ENCODE data around the gene YRDC. TPM values are rescaled to one million over a fixed set of nuclear protein-coding genes. Genes with fewer than 3 reads are reported as not detected.

YRDC gene
- total and polyA plus RNA-seq, 2 donors from 2014 or later: 9.0 to 11.0 TPM

- Histone ChIP-seq H3K9ac (ENCODE audit: low read length in 3 of 3) (no peak overlapping the region), H3K4me1 (ENCODE audit: control insufficient read depth in 2 of 3, insufficient read depth in 2 of 3, low read depth in 1 of 3, low read length in 3 of 3) (peaks cover 0 to 3% (median 0%) of the 10 kb centered on the region in 3 donors), H3K27me3 (ENCODE audit: control insufficient read depth, insufficient read depth, low read length) (no peaks in the 10 kb centered on the region), H3K27ac (ENCODE audit: low read depth in 2 of 2, low read length in 2 of 2) (no peak overlapping the region), H3K4me3 (ENCODE audit: low read length in 3 of 3) (no peak overlapping the region), H3K36me3 (ENCODE audit: control insufficient read depth in 2 of 3, insufficient read depth in 3 of 3, low read length in 3 of 3) (peaks cover 0 to 11% (median 3%) of the 10 kb centered on the region in 3 donors), H3K9me3 (ENCODE audit: control insufficient read depth in 2 of 3, insufficient read depth in 1 of 3, low read length in 3 of 3) (no peaks in the 10 kb centered on the region)
- DNase-seq (no peak), FAIRE-seq (no peak)
- intact Hi-C loops (cut with DNase I): no loop called here
- TF ChIP-seq, protein P1, sequence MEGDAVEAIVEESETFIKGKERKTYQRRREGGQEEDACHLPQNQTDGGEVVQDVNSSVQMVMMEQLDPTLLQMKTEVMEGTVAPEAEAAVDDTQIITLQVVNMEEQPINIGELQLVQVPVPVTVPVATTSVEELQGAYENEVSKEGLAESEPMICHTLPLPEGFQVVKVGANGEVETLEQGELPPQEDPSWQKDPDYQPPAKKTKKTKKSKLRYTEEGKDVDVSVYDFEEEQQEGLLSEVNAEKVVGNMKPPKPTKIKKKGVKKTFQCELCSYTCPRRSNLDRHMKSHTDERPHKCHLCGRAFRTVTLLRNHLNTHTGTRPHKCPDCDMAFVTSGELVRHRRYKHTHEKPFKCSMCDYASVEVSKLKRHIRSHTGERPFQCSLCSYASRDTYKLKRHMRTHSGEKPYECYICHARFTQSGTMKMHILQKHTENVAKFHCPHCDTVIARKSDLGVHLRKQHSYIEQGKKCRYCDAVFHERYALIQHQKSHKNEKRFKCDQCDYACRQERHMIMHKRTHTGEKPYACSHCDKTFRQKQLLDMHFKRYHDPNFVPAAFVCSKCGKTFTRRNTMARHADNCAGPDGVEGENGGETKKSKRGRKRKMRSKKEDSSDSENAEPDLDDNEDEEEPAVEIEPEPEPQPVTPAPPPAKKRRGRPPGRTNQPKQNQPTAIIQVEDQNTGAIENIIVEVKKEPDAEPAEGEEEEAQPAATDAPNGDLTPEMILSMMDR (IDR thresholded peaks at IDR 0.05; ENCODE audit: borderline replicate concordance, extremely low read depth, insufficient read depth): no peak
These were observed 42.4 kb upstream of the YRDC start for GRCh38 chr1:37850352-37850955.

GRCh38 chr1:37849480-37849879, 41.5 kb upstream of the YRDC start:
- TF ChIP-seq, protein P1 (IDR thresholded peaks at IDR 0.05; ENCODE audit: borderline replicate concordance, extremely low read depth, insufficient read depth): no peak
- Histone ChIP-seq H3K27ac (ENCODE audit: low read depth in 2 of 2, low read length in 2 of 2) (no peak overlapping the region), H3K9me3 (ENCODE audit: control insufficient read depth in 2 of 3, insufficient read depth in 1 of 3, low read length in 3 of 3) (no peaks in the 10 kb centered on the region), H3K9ac (ENCODE audit: low read length in 3 of 3) (no peak overlapping the region), H3K4me1 (ENCODE audit: control insufficient read depth in 2 of 3, insufficient read depth in 2 of 3, low read depth in 1 of 3, low read length in 3 of 3) (peaks cover 0 to 9% (median 5%) of the 10 kb centered on the region in 3 donors), H3K4me3 (ENCODE audit: low read length in 3 of 3) (no peak overlapping the region), H3K36me3 (ENCODE audit: control insufficient read depth in 2 of 3, insufficient read depth in 3 of 3, low read length in 3 of 3) (peaks cover 0 to 7% (median 3%) of the 10 kb centered on the region in 3 donors), H3K27me3 (ENCODE audit: control insufficient read depth, insufficient read depth, low read length) (no peaks in the 10 kb centered on the region)
- intact Hi-C loops (cut with DNase I): no loop called here
- DNase-seq (no peak), FAIRE-seq (no peak)

GRCh38 chr1:37846647-37847339, 38.8 kb upstream of the YRDC start:
- Histone ChIP-seq H3K27ac (ENCODE audit: low read depth in 2 of 2, low read length in 2 of 2) (no peak overlapping the region), H3K27me3 (ENCODE audit: control insufficient read depth, insufficient read depth, low read length) (no peaks in the 10 kb centered on the region), H3K9ac (ENCODE audit: low read length in 3 of 3) (no peak overlapping the region), H3K9me3 (ENCODE audit: control insufficient read depth in 2 of 3, insufficient read depth in 1 of 3, low read length in 3 of 3) (no peaks in the 10 kb centered on the region), H3K4me3 (ENCODE audit: low read length in 3 of 3) (no peak overlapping the region), H3K4me1 (ENCODE audit: control insufficient read depth in 2 of 3, insufficient read depth in 2 of 3, low read depth in 1 of 3, low read length in 3 of 3) (peaks cover 0 to 11% (median 10%) of the 10 kb centered on the region in 3 donors), H3K36me3 (ENCODE audit: control insufficient read depth in 2 of 3, insufficient read depth in 3 of 3, low read length in 3 of 3) (no peaks in the 10 kb centered on the region)
- FAIRE-seq (no peak), DNase-seq (no peak)
- intact Hi-C loops (cut with DNase I): no loop called here
- TF ChIP-seq, protein P1 (IDR thresholded peaks at IDR 0.05; ENCODE audit: borderline replicate concordance, extremely low read depth, insufficient read depth): no peak
